ENCODE measurements around the gene RPL23.
A peak's percentile ranks its signal among the peaks of the same experiment; 100 is the strongest.

Gene RPL23

DNA sequence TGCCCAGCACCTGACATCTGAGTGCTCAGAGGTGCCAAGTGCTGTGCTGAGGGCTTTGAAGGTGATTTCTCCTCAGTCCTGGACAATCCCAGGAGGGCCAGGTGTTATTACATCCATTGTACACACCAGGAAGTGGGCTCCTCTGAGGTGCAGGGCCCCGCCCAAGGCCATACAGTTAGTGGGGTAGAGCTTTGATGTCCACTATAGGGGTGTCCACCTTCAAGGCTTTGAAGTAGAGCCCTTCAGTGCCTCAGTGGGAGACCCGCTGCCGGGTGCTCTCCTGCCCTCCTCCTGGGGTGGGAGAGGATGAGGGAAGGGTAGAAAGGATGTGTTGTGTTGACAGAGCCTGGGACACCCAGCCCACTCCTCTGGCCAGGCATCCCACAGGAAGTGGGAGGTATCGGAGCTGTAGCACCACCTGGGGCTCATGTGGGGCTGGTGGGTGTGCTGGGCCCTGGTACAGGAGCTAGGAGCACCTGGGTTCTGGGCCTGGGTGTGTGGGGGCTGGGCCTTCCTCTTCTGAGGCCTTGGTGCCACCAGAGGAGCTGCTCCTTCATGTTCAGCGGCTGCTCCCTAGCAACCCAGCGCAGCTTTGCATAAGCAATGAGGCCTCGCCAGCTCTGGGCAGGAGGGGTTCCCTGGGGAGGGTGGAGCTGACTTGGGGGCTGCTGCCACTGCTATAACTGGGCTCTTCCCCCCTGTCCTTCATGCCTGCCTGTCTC, 23.8 kb upstream of the RPL23 start:
- DNase-seq (ENCODE audit: low read depth in 2 of 2) = no peak
- TF ChIP-seq, protein P1, sequence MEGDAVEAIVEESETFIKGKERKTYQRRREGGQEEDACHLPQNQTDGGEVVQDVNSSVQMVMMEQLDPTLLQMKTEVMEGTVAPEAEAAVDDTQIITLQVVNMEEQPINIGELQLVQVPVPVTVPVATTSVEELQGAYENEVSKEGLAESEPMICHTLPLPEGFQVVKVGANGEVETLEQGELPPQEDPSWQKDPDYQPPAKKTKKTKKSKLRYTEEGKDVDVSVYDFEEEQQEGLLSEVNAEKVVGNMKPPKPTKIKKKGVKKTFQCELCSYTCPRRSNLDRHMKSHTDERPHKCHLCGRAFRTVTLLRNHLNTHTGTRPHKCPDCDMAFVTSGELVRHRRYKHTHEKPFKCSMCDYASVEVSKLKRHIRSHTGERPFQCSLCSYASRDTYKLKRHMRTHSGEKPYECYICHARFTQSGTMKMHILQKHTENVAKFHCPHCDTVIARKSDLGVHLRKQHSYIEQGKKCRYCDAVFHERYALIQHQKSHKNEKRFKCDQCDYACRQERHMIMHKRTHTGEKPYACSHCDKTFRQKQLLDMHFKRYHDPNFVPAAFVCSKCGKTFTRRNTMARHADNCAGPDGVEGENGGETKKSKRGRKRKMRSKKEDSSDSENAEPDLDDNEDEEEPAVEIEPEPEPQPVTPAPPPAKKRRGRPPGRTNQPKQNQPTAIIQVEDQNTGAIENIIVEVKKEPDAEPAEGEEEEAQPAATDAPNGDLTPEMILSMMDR (IDR thresholded peaks at IDR 0.05; ENCODE audit: low read depth, low read length) = no peak
- H3K4me3 ChIP-seq (replicated peaks in 1 of 2; ENCODE audit: low read depth in 2 of 2, low read length in 2 of 2) = no peak overlapping the region

DNA sequence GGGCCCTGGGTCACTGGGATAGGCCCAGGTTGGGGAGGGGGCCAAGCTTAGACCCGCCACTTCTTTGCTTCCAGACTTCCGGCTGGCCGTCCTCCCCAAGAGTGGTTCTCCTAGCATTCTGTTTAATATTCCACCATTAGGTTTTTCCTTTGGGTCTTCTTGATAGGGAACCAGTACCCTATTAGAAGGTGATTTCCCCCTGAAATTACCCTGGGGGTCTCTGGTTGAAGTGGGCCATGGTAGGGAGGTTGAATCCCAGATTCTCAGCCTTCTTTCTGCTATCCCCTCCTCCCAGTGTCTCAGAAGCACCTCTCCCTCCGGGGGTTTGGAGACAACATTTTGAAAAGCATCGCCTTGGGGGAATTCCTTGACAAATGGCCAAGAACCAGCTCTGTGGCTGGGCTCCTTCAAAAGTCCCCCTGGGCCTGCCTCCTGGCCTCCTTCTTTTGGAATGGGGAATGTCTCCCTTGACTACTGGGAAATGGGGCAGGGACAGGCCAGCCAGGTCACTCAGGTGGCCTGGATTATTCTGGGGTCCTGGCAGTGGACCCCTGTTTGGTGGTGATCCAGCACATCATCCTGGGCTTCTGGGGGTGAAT, 22.1 kb upstream of the RPL23 start:
- peak overlapping the region in 1 of 2 donors; percentile 14 for H3K4me3 ChIP-seq (replicated peaks in 1 of 2; ENCODE audit: low read depth in 2 of 2, low read length in 2 of 2)
- DNase-seq (ENCODE audit: low read depth in 2 of 2) = no peak
- TF ChIP-seq, protein P1 (IDR thresholded peaks at IDR 0.05; ENCODE audit: low read depth, low read length) = no peak

DNA sequence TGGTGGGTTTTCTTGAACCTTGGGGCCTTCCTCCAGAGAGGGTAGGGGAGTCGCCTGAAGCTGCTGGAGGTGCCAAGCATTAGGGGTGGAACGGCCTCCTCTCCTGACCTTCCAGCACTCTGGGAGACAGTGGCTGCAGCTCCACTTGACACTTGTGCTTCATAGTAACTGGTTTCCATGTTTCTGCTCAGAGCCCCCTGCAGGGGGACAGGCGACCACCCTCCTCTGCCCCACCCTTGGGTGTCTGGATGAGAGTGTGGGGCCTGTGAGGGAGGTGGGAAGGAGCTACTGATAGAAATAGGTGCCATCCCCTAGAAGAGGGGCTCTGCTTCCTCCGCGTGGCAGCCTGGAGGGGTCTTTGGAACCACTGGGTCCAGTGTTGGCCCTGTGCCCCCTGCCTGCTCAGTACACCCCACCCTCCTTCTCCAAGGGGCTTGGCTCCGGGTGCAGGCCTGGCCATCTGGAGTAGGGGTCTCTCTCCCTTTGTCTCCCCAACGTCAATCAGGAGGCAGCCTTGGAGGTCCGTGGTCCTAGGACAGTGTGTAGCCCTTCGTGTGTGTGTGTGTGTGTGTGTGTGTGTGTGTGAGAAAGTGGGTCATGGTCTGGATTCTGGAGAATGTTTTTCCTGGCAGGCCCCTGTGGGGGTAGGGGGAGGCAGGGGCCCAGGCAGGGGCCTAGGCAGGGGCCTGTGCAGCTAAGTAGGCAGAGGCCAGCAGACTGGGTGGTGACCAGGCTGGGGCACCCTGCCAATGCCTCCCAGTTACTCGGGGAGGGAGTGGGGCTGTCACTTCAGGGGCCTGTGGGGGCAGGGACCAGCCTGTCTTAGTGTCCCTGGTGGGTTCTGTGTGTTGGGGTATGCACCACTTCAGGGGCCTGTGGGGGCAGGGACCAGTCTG, 21.2 kb upstream of the RPL23 start:
- TF ChIP-seq, protein P1 (IDR thresholded peaks at IDR 0.05; ENCODE audit: low read depth, low read length) = no peak

DNA sequence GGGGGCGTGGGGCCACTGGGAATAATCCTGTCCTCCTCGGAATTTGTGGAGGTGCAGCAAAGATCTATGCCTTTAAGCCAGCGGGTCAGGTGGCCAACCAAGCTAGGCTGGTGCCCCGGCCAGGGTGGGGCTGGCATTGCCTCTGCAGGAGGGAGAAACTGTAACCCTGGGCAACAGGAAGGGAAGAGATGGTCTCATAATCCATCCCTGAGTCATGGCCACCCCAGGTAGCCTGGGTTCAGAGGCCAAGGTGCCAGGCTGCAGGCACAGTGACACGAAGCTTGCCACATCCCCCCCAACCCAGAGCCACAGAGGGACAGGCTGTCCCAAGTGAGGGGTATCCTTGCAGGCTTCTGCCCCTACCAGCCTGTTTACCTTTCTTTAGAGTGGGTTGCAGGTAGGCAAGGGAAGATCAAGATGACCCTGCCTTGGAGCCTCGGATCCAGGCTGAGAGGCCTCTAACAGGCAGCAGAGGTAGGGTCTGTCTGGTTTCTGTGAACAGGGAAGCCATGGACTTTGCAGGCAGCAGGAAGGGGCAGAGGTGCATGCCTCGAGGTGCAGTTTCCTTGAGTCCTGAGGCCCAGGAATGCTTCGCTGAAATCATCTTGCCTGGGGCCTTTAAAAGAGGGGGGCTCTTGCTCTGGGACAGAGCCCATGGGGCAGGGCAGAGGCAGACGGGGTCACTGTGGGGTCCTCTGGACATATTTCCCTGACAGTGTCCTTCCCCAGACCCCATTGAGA, 20.3 kb upstream of the RPL23 start:
- no peak for DNase-seq (ENCODE audit: low read depth in 2 of 2)
- TF ChIP-seq, protein P1 (IDR thresholded peaks at IDR 0.05; ENCODE audit: low read depth, low read length) = no peak
- H3K4me3 ChIP-seq (replicated peaks in 1 of 2; ENCODE audit: low read depth in 2 of 2, low read length in 2 of 2) = peak overlapping the region in 1 of 2 donors; percentile 19

More for the DNA sequence above, 21.2 kb upstream of the RPL23 start:
- H3K4me3 ChIP-seq (replicated peaks in 1 of 2; ENCODE audit: low read depth in 2 of 2, low read length in 2 of 2) = peak overlapping the region; percentile 5 to 14
- DNase-seq (ENCODE audit: low read depth in 2 of 2) = peak in 1 of 2 donors; percentile 64

DNA sequence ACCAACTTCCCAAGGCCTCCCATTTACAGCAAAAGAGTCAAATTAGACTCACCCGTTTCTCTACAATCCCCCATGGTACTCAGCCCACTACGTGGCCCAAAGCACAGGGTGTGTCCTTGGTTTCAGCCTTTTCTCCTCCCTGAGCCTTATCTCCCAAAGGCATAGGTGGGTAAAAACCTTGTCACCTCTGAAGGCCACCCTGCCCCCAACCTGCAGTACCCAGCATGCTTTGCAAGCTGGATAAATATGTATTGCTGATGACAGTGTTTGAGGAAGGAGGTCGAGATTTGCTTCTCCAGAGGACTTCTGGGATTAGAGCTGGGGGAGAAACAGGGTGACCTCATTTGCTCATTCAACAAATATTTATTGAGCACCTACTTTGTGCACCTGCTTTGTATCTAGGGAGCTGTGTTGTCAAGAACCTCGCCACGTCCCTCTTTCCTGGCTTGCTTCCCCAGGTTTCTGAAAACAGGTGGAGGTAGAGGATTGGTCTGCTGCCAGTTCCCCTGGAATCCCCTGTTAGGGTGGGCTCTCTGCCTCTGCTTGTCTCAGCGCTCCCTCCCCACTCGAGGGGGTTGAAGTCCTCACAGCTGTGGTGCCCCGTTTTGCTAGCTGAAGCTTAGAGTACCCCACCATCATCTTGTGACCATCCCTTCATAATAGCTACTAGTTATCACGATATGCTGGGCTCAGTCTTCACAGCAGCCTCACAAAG, 19.3 kb upstream of the RPL23 start:
- peak overlapping the region in 1 of 2 donors; percentile 99 for H3K4me3 ChIP-seq (replicated peaks in 1 of 2; ENCODE audit: low read depth in 2 of 2, low read length in 2 of 2)
- no peak for DNase-seq (ENCODE audit: low read depth in 2 of 2)
- TF ChIP-seq, protein P1 (IDR thresholded peaks at IDR 0.05; ENCODE audit: low read depth, low read length) = no peak
